ENCODE data around the gene NCAM1.

NCAM1 gene

GRCh38 chr11:113201054-113201818 lies 240.0 kb downstream of the NCAM1 start:
- no peak for DNase-seq (ENCODE audit: low spot score)

DNA sequence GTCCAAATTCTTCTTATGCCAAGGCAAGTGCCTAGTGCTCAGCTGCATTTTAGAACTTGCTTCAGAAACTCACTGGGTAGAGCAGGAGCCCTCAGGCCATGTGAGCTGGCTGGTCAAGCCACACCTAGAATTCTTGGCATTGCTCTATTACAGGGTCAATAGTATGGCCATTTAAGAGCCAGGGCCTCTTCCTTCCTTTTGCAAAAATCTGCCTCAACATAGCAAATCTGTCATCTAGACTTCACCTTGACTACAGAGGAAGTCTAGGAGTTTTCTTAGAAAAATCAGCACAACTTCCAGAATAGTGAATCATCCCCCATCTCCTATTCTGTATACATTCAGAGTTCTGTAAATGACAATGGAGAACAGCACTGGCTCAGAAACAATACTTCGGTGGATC lies 241.2 kb downstream of the NCAM1 start:
- no peak for DNase-seq (ENCODE audit: low spot score)

- DNase-seq (ENCODE audit: low spot score), result no peak
Measured at GRCh38 chr11:113203141-113203753, 242.0 kb downstream of the NCAM1 start.

DNA sequence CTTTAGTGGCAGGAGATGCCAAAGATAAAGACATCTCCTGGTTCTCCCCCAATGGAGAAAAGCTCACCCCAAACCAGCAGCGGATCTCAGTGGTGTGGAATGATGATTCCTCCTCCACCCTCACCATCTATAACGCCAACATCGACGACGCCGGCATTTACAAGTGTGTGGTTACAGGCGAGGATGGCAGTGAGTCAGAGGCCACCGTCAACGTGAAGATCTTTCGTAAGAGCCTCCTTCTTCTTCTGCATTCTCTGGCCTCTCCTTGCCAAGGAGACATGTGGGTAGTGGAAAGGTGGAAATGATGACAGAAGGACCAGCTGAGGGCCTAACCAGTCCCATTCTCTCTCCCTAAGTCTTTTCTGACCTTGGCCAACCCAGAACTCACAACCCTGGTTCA lies 243.1 kb downstream of the NCAM1 start:
- DNase-seq (ENCODE audit: low spot score), result no peak

DNA sequence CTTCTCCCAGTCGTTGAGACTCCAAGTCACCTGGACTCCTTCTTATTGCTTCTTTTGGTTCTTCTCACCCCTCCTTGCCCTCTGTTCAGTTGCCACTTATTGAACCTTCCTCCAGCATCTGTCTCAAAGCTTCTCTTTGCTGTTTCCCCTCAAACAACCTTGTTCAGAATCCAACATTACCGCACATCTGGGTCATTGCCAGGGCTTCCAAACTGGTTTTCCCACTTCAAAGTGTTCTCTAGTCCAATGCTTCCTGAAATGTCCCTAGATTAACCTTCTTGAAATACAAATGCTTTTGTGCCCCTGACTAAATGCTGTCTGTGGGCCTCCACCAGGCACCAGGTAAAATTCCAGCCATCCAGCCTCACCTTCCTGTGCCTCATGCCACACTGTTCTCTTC lies 252.3 kb downstream of the NCAM1 start:
- no peak for DNase-seq (ENCODE audit: low spot score)

DNA sequence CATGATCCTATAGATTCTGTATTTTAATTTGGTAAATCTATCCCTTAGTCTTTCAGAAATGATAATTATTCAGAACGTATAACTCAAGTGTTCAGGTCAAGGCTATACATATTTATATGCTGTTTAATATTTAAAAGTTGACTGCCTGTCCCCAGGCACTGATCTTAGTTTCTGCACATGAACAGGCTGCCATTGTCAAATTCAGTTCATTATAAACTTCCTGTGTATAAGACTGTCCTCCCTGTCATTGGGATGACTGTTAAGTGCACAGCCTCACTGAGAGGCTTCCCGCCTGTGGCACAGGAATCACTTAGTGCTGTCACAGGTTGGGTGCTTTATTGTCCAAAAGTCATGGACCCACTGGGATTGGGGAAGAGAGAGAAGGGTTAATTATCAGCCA lies 261.0 kb downstream of the NCAM1 start:
- DNase-seq (ENCODE audit: low spot score), result no peak

DNA sequence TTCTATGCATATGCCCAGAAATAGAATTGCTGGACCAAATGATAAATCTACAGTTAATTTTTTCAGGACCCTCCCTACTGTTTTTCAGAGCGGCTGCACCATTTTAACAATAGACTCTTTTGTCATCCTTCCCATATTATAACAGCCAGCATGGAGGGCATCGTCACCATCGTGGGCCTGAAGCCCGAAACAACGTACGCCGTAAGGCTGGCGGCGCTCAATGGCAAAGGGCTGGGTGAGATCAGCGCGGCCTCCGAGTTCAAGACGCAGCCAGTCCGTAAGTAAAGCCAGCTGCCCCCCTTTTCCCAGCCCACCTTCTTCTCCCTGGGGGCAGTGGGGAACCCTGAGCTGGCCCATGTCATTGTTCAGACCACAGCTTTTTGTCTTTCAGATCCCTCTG lies 273.7 kb downstream of the NCAM1 start:
- no peak for DNase-seq (ENCODE audit: low spot score)

DNA sequence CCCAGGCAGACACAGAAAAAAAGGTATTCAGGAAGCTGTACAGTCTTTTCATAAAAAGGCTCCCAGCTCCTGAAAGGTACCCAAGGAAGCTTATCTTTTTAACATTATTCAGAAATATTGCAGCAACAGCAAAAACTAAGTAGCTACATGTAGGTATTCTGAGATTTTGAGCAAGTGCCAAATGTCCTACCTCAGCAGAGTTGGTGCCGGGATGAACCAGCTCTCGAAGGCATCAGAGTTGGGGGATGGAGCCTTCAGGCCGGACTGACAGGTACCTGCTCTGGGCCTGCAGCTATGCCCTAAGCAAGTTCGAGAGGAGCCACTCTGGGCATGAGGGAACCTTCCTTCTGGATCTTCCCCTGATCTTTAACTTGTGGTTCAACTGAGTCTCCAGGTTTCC lies 276.0 kb downstream of the NCAM1 start:
- no peak for DNase-seq (ENCODE audit: low spot score)

DNA sequence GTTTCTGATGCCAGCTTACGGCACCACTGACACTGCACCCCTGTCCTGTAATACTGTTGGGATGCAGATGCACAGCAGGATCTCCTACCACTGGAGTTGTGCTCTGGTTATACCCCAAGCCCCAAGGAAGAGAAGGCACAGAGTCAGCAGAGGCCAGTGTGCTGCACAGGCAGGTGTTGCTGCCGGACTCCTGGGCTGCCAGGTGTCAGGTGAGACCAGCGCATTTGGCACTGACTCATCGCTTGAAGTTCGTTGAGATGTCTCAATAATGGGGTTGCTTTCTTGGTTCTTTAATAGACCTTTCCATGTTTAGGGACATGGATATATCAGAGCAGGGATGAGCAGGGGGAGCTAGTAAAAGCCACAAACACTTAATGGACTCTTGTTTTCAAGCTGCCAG lies 277.5 kb downstream of the NCAM1 start:
- no peak for DNase-seq (ENCODE audit: low spot score)

DNA sequence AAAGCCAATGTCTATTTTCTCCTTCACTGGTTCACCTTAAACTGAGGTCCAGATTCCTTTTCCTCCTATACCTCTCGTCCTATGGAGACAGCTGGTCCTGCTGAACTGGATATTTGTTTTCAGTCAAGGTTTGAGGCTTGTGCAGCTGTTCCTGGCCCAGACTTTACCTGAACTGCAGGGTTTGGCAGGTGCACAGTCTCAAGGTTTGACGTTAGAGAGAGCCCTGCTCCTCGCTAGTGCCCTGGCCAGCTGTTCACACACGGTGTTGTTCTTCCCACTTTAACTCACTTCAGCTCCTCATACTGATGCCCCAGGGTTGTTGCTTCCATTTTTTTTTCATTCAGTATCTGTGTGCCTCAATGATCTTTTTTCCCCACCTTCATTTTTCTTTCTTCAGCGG lies 279.2 kb downstream of the NCAM1 start:
- DNase-seq (ENCODE audit: low spot score), result no peak

DNA sequence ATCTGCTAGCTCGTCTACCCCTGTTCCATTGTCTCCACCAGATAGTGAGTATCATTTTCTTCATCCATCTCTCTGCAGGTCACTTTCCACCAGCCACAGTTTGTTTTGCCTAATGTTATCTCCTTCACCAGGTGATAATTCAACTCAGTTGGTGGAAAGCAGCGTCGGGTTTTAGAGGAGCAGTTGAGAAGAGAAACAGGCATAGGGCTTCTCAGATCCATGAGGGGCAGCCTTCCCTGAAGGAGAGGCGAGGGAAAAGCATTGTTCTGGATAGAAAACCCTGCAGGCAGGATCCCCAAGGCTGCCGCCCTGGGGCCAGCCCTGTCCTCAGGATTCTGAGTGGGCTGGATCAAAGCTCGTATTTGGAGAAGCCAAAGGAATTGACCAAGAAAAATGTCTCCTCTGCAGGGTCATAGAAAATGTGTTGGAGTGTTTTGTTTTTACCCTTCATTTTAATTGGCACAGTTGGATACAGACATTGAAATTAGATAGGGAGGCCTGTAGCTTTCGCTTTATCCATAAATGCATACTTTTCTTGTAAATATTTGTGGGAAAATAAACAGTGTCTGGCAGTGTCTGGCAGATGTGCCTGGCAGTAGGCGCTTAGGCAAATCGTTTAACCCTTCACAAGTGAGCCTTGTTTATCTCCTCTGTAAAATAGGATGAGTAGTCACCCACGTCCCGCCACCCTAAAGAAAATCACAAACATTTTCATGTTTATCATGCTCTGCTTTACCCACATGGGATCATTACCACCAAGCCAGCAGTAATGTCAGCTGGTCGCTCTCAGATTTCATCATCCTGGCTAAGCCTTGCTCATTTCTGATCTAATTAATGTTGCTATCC lies 279.8 kb downstream of the NCAM1 start:
- no peak for DNase-seq (ENCODE audit: low spot score)

DNA sequence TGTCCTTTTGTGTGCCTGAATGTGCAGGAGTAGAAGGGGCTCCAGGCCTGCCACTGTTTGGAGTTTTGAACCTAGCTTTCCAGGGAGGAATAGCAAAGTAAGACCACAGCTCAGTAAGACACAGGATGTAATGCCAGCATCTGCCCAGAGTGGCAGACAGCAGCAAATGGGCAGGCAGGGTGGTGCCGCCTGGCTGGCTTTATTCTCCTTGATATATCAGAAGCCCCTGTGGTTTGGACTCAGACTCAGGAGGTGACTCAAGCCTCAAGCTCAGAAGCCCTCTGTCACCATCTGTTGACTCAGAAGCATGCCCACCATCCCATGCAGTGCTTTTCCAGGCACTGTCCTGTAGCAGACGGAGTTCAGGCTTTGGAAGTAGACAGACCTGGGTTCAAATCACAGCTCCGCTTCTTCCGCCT lies 280.4 kb downstream of the NCAM1 start:
- DNase-seq (ENCODE audit: low spot score), result no peak

DNA sequence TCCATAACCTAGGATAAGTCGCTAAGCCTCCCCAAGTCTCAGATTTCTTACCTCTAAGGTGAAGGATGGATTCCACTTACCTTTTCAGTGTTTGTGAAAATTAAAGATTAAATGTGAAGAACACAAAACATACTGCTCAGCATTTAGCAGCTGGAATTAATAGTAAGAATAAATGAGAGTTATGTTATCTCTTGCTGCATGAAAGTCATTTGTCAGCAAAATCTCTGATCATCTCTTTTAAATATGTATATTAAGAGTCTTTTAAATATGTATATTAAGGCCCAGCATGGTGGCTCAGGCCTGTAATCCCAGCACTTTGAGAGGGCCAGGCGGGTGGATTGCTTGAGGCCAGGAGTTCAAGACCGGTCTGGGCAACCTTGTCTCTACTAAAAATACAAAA lies 280.8 kb downstream of the NCAM1 start:
- no peak for DNase-seq (ENCODE audit: low spot score)

GRCh38 chr11:113242767-113243397 lies 281.7 kb downstream of the NCAM1 start:
- no peak for DNase-seq (ENCODE audit: low spot score)

GRCh38 chr11:113243696-113244095 lies 282.5 kb downstream of the NCAM1 start:
- DNase-seq (ENCODE audit: low spot score), result no peak

DNA sequence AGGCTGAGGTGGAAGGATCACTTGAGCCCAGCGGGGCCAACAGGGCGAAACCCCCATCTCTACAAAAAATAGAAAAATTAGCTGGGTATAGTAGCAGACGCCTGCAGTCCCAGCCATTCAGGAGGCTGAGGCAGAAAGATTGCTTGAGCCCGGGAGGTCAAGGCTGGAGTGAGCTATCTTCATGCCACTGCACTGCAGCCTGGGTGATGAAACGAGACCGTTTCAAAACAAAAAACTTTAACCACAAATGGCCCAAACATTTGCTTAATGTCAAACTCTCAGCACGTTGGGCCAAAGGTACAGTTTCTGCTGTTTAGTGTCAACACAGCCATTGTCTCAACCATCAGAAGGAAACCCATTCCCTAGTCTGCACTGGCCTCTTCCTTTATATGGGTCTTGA lies 284.0 kb downstream of the NCAM1 start:
- no peak for DNase-seq (ENCODE audit: low spot score)

DNA sequence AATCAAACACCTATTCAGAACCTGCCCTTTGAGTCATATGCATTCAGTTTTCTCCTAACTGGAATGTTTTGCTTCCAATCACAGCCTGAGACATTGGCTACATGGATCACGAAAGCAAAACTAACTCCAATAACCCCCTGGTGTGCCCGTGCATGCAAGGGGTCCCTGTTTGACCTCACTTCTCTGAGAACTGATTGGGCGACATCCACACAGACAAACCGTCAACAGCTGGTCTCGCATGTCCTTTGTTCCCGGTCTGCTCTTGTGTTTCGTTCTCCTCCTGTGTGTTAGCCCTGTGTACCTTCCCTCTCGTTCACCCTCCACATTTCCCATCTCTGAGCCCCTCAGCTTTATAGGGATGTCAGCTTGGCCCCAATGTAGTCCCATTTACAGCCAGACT lies 286.0 kb downstream of the NCAM1 start:
- DNase-seq (ENCODE audit: low spot score), result no peak

DNA sequence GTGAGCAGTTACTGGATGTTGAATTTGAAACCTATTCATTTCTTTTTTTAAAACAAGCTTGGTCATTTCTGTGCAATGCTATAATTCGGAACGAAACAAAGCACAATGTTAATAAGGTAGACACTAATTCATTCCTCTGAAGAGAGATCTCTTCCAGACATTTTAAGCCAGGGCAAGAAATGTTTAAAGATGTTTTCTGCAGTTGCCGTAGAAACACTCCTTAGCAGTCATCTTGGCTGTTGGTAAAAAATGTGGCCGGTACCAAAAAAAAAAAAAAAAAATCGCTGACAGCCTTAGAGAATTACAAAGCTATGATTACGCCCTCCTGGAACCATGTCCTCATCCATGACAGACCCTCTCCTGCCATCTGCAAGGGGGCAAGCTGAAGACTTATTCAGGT lies 286.7 kb downstream of the NCAM1 start:
- DNase-seq (ENCODE audit: low spot score), result no peak

GRCh38 chr11:113248702-113249490 lies 287.7 kb downstream of the NCAM1 start:
- no peak for DNase-seq (ENCODE audit: low spot score)

GRCh38 chr11:113249491-113249763 lies 288.2 kb downstream of the NCAM1 start:
- DNase-seq (ENCODE audit: low spot score), result no peak

DNA sequence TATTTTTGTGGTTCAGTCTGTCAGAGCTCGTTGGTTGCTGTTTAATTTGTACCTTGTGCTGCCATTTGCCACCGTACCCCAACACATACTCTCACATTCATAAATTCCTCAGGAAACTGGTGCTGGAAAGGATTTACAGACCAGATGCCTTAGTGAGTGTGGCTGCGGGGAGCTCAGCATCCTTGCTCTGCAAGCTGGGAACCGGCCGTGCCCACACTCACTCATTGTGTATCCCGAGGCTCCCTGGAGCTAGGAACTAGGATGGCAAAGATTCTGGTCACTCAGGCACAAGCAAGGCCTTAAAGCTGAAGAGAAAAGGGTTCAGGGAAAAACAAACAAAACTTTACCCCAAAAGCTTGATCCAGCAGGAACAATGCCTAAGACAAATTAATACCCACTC lies 288.6 kb downstream of the NCAM1 start:
- no peak for DNase-seq (ENCODE audit: low spot score)

DNA sequence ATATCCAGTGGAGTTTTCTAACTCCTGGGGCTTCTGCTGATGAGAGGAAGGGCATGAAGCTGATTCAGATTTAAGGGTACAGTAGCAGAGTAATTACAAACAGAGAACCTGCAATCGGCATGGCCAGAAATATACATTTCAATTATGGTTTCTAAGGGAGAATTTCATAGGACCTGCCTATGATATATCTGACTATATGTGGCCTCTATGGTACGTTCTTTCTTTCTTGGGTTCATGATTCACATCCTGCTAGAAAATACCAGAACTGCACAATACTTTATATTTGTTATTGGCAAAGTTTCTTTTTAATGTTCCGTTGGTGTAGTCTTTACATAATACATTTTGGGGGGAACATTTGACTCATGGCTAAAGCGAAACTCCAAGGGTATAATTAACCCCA lies 290.1 kb downstream of the NCAM1 start:
- no peak for DNase-seq (ENCODE audit: low spot score)
